Measurements from ENCODE around the gene TFCP2.

DNA sequence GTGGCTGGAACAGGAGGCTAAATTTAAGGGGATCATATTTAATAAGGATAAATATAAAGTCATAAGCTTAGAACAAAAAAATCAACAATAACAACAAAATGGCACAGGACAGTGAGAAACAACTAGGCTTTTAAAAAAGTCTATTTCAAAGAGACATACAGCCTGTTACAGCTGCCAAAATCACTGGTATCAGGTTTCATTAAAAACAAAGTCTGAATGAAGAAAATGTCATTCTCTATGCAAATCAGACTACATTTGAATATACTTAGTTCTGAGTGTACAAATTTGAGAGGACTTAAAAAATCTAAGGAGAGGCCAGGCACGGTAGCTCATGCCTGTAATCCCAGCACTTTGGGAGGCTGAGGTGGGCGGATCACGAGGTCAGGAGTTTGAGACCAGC, 44.0 kb downstream of the TFCP2 start:
- TF ChIP-seq CTCF (optimal IDR thresholded peaks at IDR 0.05 in 1 of 3, IDR thresholded peaks at IDR 0.05 in 1 of 3, conservative IDR thresholded peaks at IDR 0.05 in 1 of 3; ENCODE audit: extremely low read depth in 1 of 3, insufficient read depth in 2 of 3, low read length in 3 of 3) (no peak), EZH2 (IDR thresholded peaks at IDR 0.05; ENCODE audit: low read length) (no peak)
